Adrenal gland (tissue), 5 donors: ENCODE measurements around the gene SNX25.

Experiments
- POLR2A ChIP-seq, 2 donors: fragments of 450-650 bp; IDR thresholded peaks; one replicate each; pipeline ENCODE4 v1.6.1; 2017; ENCODE audit warnings: antibody characterized with exemption in 2 of 2, mild to moderate bottlenecking in 2 of 2, moderate library complexity in 1 of 2
- TF ChIP-seq, protein P1 (sequence below), 6 experiments: fragments of 450-650 bp in 4 of 6; fragments of 200-600 bp in 2 of 6; sonication (generic) in 1 of 6; IDR thresholded peaks; 1 replicate in 5 of 6; 2 replicates in 1 of 6; pipeline versions ENCODE4 v1.5.1 to v1.8.0; 2016 to 2021; ENCODE audit warnings: antibody characterized with exemption in 6 of 6, mild to moderate bottlenecking in 2 of 6, moderate library complexity in 1 of 6
- donor health status: DM: no; HTN: no; CAD: no.

- TF ChIP-seq, protein P1, sequence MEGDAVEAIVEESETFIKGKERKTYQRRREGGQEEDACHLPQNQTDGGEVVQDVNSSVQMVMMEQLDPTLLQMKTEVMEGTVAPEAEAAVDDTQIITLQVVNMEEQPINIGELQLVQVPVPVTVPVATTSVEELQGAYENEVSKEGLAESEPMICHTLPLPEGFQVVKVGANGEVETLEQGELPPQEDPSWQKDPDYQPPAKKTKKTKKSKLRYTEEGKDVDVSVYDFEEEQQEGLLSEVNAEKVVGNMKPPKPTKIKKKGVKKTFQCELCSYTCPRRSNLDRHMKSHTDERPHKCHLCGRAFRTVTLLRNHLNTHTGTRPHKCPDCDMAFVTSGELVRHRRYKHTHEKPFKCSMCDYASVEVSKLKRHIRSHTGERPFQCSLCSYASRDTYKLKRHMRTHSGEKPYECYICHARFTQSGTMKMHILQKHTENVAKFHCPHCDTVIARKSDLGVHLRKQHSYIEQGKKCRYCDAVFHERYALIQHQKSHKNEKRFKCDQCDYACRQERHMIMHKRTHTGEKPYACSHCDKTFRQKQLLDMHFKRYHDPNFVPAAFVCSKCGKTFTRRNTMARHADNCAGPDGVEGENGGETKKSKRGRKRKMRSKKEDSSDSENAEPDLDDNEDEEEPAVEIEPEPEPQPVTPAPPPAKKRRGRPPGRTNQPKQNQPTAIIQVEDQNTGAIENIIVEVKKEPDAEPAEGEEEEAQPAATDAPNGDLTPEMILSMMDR (IDR thresholded peaks at IDR 0.05): no peak
- TF ChIP-seq POLR2A (IDR thresholded peaks at IDR 0.05): no peak
Measured at GRCh38 chr4:185290018-185290607, 80.7 kb downstream of the SNX25 start.
